Fibroblast of skin of left quadriceps (primary cell): ENCODE measurements around the gene IER2.
"Not testable (repeated sequence)": the region's sequence is repeated elsewhere in the genome, so short reads cannot be mapped to it uniquely, and the experiment has no call there.

ENCODE experiments used
- DNase-seq, 2 experiments: peaks; one replicate each; pipeline ENCODE4 v3.0.0-alpha.2; 2013; ENCODE audit warnings: low read depth in 2 of 2

The IER2 gene

GRCh38 chr19:13198634-13199033, 48.4 kb downstream of the IER2 start:
- no peak for DNase-seq

GRCh38 chr19:13202112-13202511, 51.9 kb downstream of the IER2 start:
- not testable (repeated sequence) for DNase-seq
